PC-9 (cell line): ENCODE measurements around the gene THAP7. TPM values are rescaled to one million over a fixed set of nuclear protein-coding genes. Genes with fewer than 3 reads are reported as not detected.

Experiments used
- BruUV-seq: library from RNA; stranded (reverse); fragments of 400-500 nt; replicated peaks from 2 replicates; lab custom pipeline; 2021; lab: Mats Ljungman, UMichigan
- CTCF ChIA-PET: fragments of 300-600 bp; sonication (Branson Sonifier 250); formaldehyde crosslinking; loops from one replicate; lab custom pipeline; 2022; ENCODE audit warnings: antibody characterized with exemption; lab: Charles Lee
- POLR2A ChIA-PET: fragments of 300-600 bp; sonication (Branson Sonifier 250); formaldehyde crosslinking; loops from one replicate; lab custom pipeline; 2022; ENCODE audit warnings: antibody characterized with exemption; ENCODE audit not compliant: unreplicated experiment; lab: Charles Lee
- DNase-seq, 2 experiments: peaks; one replicate each; pipeline versions ENCODE4 v3.0.0 to v3.0.0-alpha.2; 2015 to 2022; ENCODE audit warnings: mixed read lengths in 1 of 2
- H2AFZ ChIP-seq: fragments of 200-600 bp; sonication (generic); 2 replicates; pipeline ENCODE4 v1.8.1; 2017; ENCODE audit warnings: antibody characterized with exemption
- H3F3A ChIP-seq: fragments of 200-600 bp; sonication (generic); 2 replicates; pipeline ENCODE4 v1.8.1; 2017; ENCODE audit warnings: antibody characterized with exemption, mild to moderate bottlenecking, low read depth; ENCODE audit not compliant: insufficient read depth
- H3K27ac ChIP-seq: fragments of 200-600 bp; sonication (generic); 2 replicates; pipeline ENCODE4 v1.6.1; 2016; ENCODE audit warnings: mixed run types
- H3K27me3 ChIP-seq: fragments of 200-600 bp; sonication (generic); 2 replicates; pipeline ENCODE4 v1.6.1; 2016; ENCODE audit warnings: low read depth, mixed run types; ENCODE audit not compliant: insufficient read depth
- H3K36me3 ChIP-seq: fragments of 200-600 bp; sonication (generic); 2 replicates; pipeline ENCODE4 v1.6.1; 2016; ENCODE audit warnings: low read depth, mixed run types
- H3K4me1 ChIP-seq: fragments of 200-600 bp; sonication (generic); replicated peaks from 2 replicates; pipeline ENCODE4 v1.6.1; 2016; ENCODE audit warnings: mixed run types; ENCODE audit not compliant: insufficient read depth
- H3K4me2 ChIP-seq: fragments of 200-600 bp; sonication (generic); 2 replicates; pipeline ENCODE4 v1.6.1; 2017; ENCODE audit warnings: mixed run types
- H3K4me3 ChIP-seq: fragments of 200-600 bp; sonication (generic); 2 replicates; pipeline ENCODE4 v1.6.1; 2016; ENCODE audit warnings: mixed run types
- H3K79me2 ChIP-seq: fragments of 200-600 bp; sonication (generic); 2 replicates; pipeline ENCODE4 v1.6.1; 2017; ENCODE audit warnings: low read depth, mixed run types
- H3K9me2 ChIP-seq: fragments of 200-600 bp; sonication (generic); 2 replicates; pipeline ENCODE4 v1.8.1; 2017; ENCODE audit warnings: mild to moderate bottlenecking; ENCODE audit not compliant: insufficient read depth
- H3K9me3 ChIP-seq: fragments of 200-600 bp; sonication (generic); 2 replicates; pipeline ENCODE4 v1.8.1; 2016; ENCODE audit warnings: low read depth; ENCODE audit not compliant: insufficient read depth
- H4K20me1 ChIP-seq: fragments of 200-600 bp; sonication (generic); 2 replicates; pipeline ENCODE4 v1.8.1; 2017; ENCODE audit not compliant: insufficient read depth
- CTCF ChIP-seq: fragments of 200-600 bp; sonication (generic); conservative IDR thresholded peaks from 2 replicates; pipeline ENCODE4 v1.6.1; 2017; ENCODE audit warnings: mixed run types, antibody characterized with exemption, mild to moderate bottlenecking, moderate library complexity
- EZH2 ChIP-seq: fragments of 200-600 bp; sonication (generic); IDR thresholded peaks from 2 replicates; pipeline ENCODE4 v1.8.0; 2017; ENCODE audit warnings: antibody characterized with exemption, low read depth
- intact Hi-C: fragments of 100-400 bp; cut with micrococcal nuclease; formaldehyde crosslinking; loops from one replicate; pipeline ENCODE4 v1.10.0; 2022; ENCODE audit not compliant: unreplicated experiment
- total RNA-seq: library from RNA; stranded (reverse); gene quantifications from 2 replicates; pipeline ENCODE4 v1.2.3, GENCODE V29; 2021

Gene THAP7
- total RNA-seq, 1 experiment from 2014 or later, result 17.0 TPM

GRCh38 chr22:21032868-21033688 is 31.2 kb upstream of the THAP7 start:
- Histone ChIP-seq H3K4me1 (peaks cover 8% of the 10 kb centered on the region), H3K27me3 (no peaks in the 10 kb centered on the region), H3K4me3 (no peak overlapping the region), H3K36me3 (no peaks in the 10 kb centered on the region), H4K20me1 (no peaks in the 10 kb centered on the region), H2AFZ (no peak overlapping the region), H3K9me3 (no peaks in the 10 kb centered on the region), H3K27ac (no peak overlapping the region), H3F3A (peaks cover 10% of the 10 kb centered on the region), H3K9me2 (no peaks in the 10 kb centered on the region), H3K79me2 (no peaks in the 10 kb centered on the region), H3K4me2 (no peak overlapping the region)
- ChIA-PET CTCF (no interaction called here), POLR2A (interaction anchor here (0.9 kb wide), 1 partner anchor 11 kb away, joined by 7 read pairs; no protein-coding TSS in a partner anchor)
- intact Hi-C loops, result no loop called here
- no TSS peak for BruUV-seq
- TF ChIP-seq EZH2 (no peak), CTCF (no peak)
- no peak for DNase-seq

- TF ChIP-seq EZH2 (no peak), CTCF (no peak)
- Histone ChIP-seq H4K20me1 (no peaks in the 10 kb centered on the region), H3K79me2 (no peaks in the 10 kb centered on the region), H3K36me3 (no peaks in the 10 kb centered on the region), H3F3A (peaks cover 3% of the 10 kb centered on the region), H3K27ac (no peak within 1 kb of the TSS), H3K9me2 (no peaks in the 10 kb centered on the region), H3K9me3 (no peaks in the 10 kb centered on the region), H2AFZ (no peak within 1 kb of the TSS), H3K4me3 (no peak within 1 kb of the TSS), H3K4me1 (peaks cover 1% of the 10 kb centered on the region), H3K4me2 (no peak within 1 kb of the TSS), H3K27me3 (no peaks in the 10 kb centered on the region)
- DNase-seq, result no peak
- ChIA-PET CTCF (no interaction called here), POLR2A (interaction anchor here (0.9 kb wide), 1 partner anchor 12 kb away, joined by 7 read pairs; no protein-coding TSS in a partner anchor)
- intact Hi-C loops, result no loop called here
- BruUV-seq, result no TSS peak
These were observed 30.3 kb upstream of the THAP7 start, which contains the start of gene SLC7A4 for GRCh38 chr22:21032037-21032867. Gene SLC7A4, minus strand, starts transcription at chr22:21032561. Its CDS starts 749 bp downstream, at chr22:21031812.

- H3K4me2 ChIP-seq, result no peak overlapping the region
- POLR2A ChIA-PET, result no interaction called here
- intact Hi-C loops, result no loop called here
- no peak overlapping the region for H2AFZ ChIP-seq
- TF ChIP-seq EZH2 (no peak), CTCF (no peak)
- no peak for DNase-seq
- no peaks in the 10 kb centered on the region for H3K9me2 ChIP-seq
- H3K27me3 ChIP-seq, result no peaks in the 10 kb centered on the region
- CTCF ChIA-PET, result no interaction called here
- no peaks in the 10 kb centered on the region for H3K79me2 ChIP-seq
- no peaks in the 10 kb centered on the region for H3F3A ChIP-seq
- H3K27ac ChIP-seq, result no peak overlapping the region
- H3K4me1 ChIP-seq, result no peaks in the 10 kb centered on the region
- no peaks in the 10 kb centered on the region for H3K9me3 ChIP-seq
- BruUV-seq, result no TSS peak
- no peaks in the 10 kb centered on the region for H4K20me1 ChIP-seq
- no peak overlapping the region for H3K4me3 ChIP-seq
- no peaks in the 10 kb centered on the region for H3K36me3 ChIP-seq
These were observed 29.7 kb upstream of the THAP7 start for GRCh38 chr22:21031545-21032036.
